Measurements from ENCODE around the gene PCED1B.

DNA sequence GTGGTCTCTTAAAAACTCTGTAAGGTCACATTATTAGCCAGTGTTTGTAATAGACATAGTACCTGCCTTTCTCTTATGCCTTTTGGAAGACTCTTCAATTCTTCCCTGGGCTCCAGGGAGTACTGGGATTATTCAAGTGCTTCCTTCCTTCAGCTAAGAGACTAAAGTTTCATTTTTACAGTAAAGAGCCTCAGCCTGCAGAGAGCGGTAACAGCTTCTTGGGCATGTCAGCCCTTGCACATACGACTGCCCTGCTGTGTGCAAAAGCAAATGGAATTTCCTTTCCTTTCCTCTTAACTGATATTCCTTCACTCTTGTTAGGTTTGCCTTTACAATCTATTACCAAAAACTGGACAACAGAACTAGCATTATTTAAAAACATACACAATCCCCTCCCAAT is 33.3 kb downstream of the PCED1B start:
- TF ChIP-seq CTCF (IDR thresholded peaks at IDR 0.05) (no peak), EZH2 (IDR thresholded peaks at IDR 0.05) (no peak), EZH2phosphoT487 (IDR thresholded peaks at IDR 0.05) (no peak)

All from neural progenitor cell (in vitro differentiated cells).